Endothelial cell of umbilical vein (primary cell): ENCODE results near the gene LIPI. TPM values are rescaled to one million over a fixed set of nuclear protein-coding genes. Genes with fewer than 3 reads are reported as not detected.

Experiments used
- BruUV-seq: library from RNA; stranded (reverse); fragments of 400-500 nt; replicated peaks from 2 replicates; lab custom pipeline; 2021; lab: Mats Ljungman, UMichigan
- CTCF ChIA-PET: fragments of 300-600, 350-600 bp; sonication (Branson Sonifier 250); formaldehyde crosslinking; loops from one replicate; lab custom pipeline; 2021; ENCODE audit warnings: antibody characterized with exemption, inconsistent platforms; lab: Charles Lee
- POLR2A ChIA-PET: fragments of 300-600, 350-600 bp; sonication (Branson Sonifier 250); formaldehyde crosslinking; loops from one replicate; lab custom pipeline; 2021; ENCODE audit warnings: antibody characterized with exemption, inconsistent platforms; lab: Charles Lee
- DNase-seq: peaks from one replicate; pipeline ENCODE4 v3.0.0-alpha.2; 2011; ENCODE audit warnings: low read depth, low spot score
- FAIRE-seq: peaks from 2 replicates; lab custom pipeline; 2011; peaks lifted over from hg19 to GRCh38; lab: Jason Lieb, UNC
- H2AFZ ChIP-seq: 2 replicates; pipeline ENCODE4 v1.6.0; 2012; ENCODE audit warnings: low read depth, low read length, control low read depth, inconsistent platforms
- H3K27ac ChIP-seq: 2 replicates; pipeline ENCODE4 v1.5.1; 2011; ENCODE audit warnings: low read depth, mild to moderate bottlenecking, control low read depth, low read length, moderate library complexity; ENCODE audit not compliant: insufficient read depth
- H3K27me3 ChIP-seq, 2 experiments: 2 replicates each; pipeline versions ENCODE4 v1.6.0 to v1.6.1; 2011; ENCODE audit warnings: low read length in 2 of 2, mixed read lengths in 1 of 2; ENCODE audit not compliant: control insufficient read depth in 2 of 2, insufficient read depth in 2 of 2
- H3K36me3 ChIP-seq, 2 experiments: 2 replicates in 1 of 2; 3 replicates in 1 of 2; pipeline ENCODE4 v1.5.1; 2011; ENCODE audit warnings: low read length in 2 of 2, mild to moderate bottlenecking in 1 of 2, moderate library complexity in 1 of 2; ENCODE audit not compliant: control insufficient read depth in 2 of 2, insufficient read depth in 2 of 2; ENCODE audit errors: extremely low read depth in 1 of 2
- H3K4me1 ChIP-seq: 3 replicates; pipeline ENCODE4 v1.5.1; 2011; ENCODE audit warnings: mild to moderate bottlenecking, low read length; ENCODE audit not compliant: control insufficient read depth, insufficient read depth; ENCODE audit errors: extremely low read depth
- H3K4me2 ChIP-seq: 2 replicates; pipeline ENCODE4 v1.6.1; 2011; ENCODE audit warnings: low read length, control low read depth, mixed read lengths; ENCODE audit not compliant: insufficient read depth
- H3K4me3 ChIP-seq, 3 experiments: fragments of 200-600 bp in 1 of 3; sonication (generic), shearing (Covaris generic) in 1 of 3; replicated peaks in 1 of 3; 2 replicates each; pipeline ENCODE4 v1.5.1; 2011 to 2016; ENCODE audit warnings: control low read depth in 3 of 3, low read length in 3 of 3, mild to moderate bottlenecking in 2 of 3, inconsistent platforms in 1 of 3, low read depth in 1 of 3, moderate library complexity in 1 of 3; ENCODE audit not compliant: insufficient read depth in 1 of 3
- H3K79me2 ChIP-seq: 2 replicates; pipeline ENCODE4 v1.6.0; 2012; ENCODE audit warnings: low read length, inconsistent platforms; ENCODE audit not compliant: control insufficient read depth, insufficient read depth
- H3K9ac ChIP-seq: replicated peaks from 2 replicates; pipeline ENCODE3; 2011; ENCODE audit warnings: low read length, control low read depth; ENCODE audit not compliant: insufficient read depth; ENCODE audit errors: extremely low read depth
- H3K9me1 ChIP-seq: replicated peaks from 3 replicates; pipeline ENCODE4 v1.6.0; 2011; ENCODE audit warnings: mild to moderate bottlenecking, low read length; ENCODE audit not compliant: control insufficient read depth, insufficient read depth; ENCODE audit errors: extremely low read depth
- H3K9me3 ChIP-seq: replicated peaks from 2 replicates; pipeline ENCODE4 v1.5.1; 2012; ENCODE audit warnings: low read length, inconsistent platforms; ENCODE audit not compliant: control insufficient read depth, insufficient read depth
- H4K20me1 ChIP-seq: replicated peaks from 2 replicates; pipeline ENCODE3; 2011; ENCODE audit warnings: mild to moderate bottlenecking, low read length; ENCODE audit not compliant: control insufficient read depth, insufficient read depth; ENCODE audit errors: extremely low read depth
- CTCF ChIP-seq, 2 donors: IDR thresholded peaks; 1 replicate in 1 of 2; 2 replicates in 1 of 2; pipeline ENCODE4 v1.5.1; 2011; ENCODE audit warnings: low read length in 2 of 2, mild to moderate bottlenecking in 2 of 2, moderate library complexity in 2 of 2, control low read depth in 1 of 2, inconsistent platforms in 1 of 2, low read depth in 1 of 2; ENCODE audit not compliant: insufficient read depth in 1 of 2; ENCODE audit errors: extremely low read depth in 1 of 2
- EZH2 ChIP-seq: IDR thresholded peaks from 2 replicates; pipeline ENCODE4 v1.6.1; 2012; ENCODE audit warnings: borderline replicate concordance, low read depth, mild to moderate bottlenecking, moderate library complexity, low read length, inconsistent platforms; ENCODE audit not compliant: severe bottlenecking
- FOS ChIP-seq: IDR thresholded peaks from 2 replicates; pipeline ENCODE4 v1.6.1; 2011; ENCODE audit warnings: mild to moderate bottlenecking, low read length, moderate library complexity, borderline replicate concordance; ENCODE audit not compliant: insufficient read depth
- GATA2 ChIP-seq: IDR thresholded peaks from 2 replicates; pipeline ENCODE4 v1.7.0; 2011; ENCODE audit warnings: low read depth, mild to moderate bottlenecking, moderate library complexity, mixed read lengths, low read length; ENCODE audit not compliant: insufficient read length, insufficient read depth
- JUN ChIP-seq: IDR thresholded peaks from 2 replicates; pipeline ENCODE4 v1.6.1; 2011; ENCODE audit warnings: borderline replicate concordance, low read depth; ENCODE audit not compliant: insufficient read length, insufficient read depth
- MYC ChIP-seq: IDR thresholded peaks from one replicate; pipeline ENCODE4 v1.6.1; 2011; ENCODE audit warnings: mild to moderate bottlenecking, low read depth, low read length
- POLR2A ChIP-seq: IDR thresholded peaks from 2 replicates; pipeline ENCODE4 v1.6.1; 2012; ENCODE audit warnings: low read depth, mild to moderate bottlenecking, control low read depth, low read length
- POLR2AphosphoS5 ChIP-seq: IDR thresholded peaks from 2 replicates; pipeline ENCODE4 v1.6.1; 2012; ENCODE audit warnings: low read depth, mild to moderate bottlenecking, control low read depth, low read length, moderate library complexity; ENCODE audit not compliant: insufficient read depth
- dilution Hi-C: fragments of 300-500 bp; cut with MboI; formaldehyde crosslinking; loops from one replicate; pipeline ENCODE4 v1.15.0; 2019; ENCODE audit warnings: low sequenced_read_pairs; ENCODE audit not compliant: extremely low pct_ligation_motif_present
- intact Hi-C: fragments of 100-400 bp; cut with micrococcal nuclease; formaldehyde crosslinking; loops from one replicate; pipeline ENCODE4 v1.10.0; 2022
- polyA plus RNA-seq, 4 experiments: library from polyadenylated mRNA; depleted of rRNA in 3 of 4; stranded (reverse) in 3 of 4; unstranded in 1 of 4; fragments of >200 nt; gene quantifications; 2 replicates each; pipeline versions ENCODE4 v1.2.1 to v1.2.3, GENCODE V29; 2011 to 2012; ENCODE audit warnings: missing spikeins in 1 of 4
- total RNA-seq: library from RNA; stranded (reverse); gene quantifications from 2 replicates; pipeline ENCODE4 v1.2.3, GENCODE V29; 2021
- TF ChIP-seq, protein P1 (sequence below): IDR thresholded peaks from 2 replicates; pipeline ENCODE4 v1.6.1; 2011; ENCODE audit not compliant: insufficient read depth, insufficient read length

The LIPI gene
- total and polyA plus RNA-seq, 2 donors (not counting 3 experiments of a cell fraction or from before 2014, with no cell fraction given) = not detected

- no peaks in the 10 kb centered on the region for H3K36me3 ChIP-seq
- ChIA-PET CTCF (no interaction called here), POLR2A (no interaction called here)
- no peak overlapping the region for H3K4me2 ChIP-seq
- intact Hi-C loops (no loop called here), dilution Hi-C loops (no loop called here)
- H3K27me3 ChIP-seq = no peaks in the 10 kb centered on the region
- TF ChIP-seq FOS = no peak
- TF ChIP-seq POLR2AphosphoS5 = no peak
- TF ChIP-seq POLR2A = no peak
- no peak for TF ChIP-seq EZH2
- no peak for TF ChIP-seq GATA2
- TF ChIP-seq MYC = no peak
- TF ChIP-seq CTCF (IDR thresholded peaks at IDR 0.05; ENCODE audit: extremely low read depth in 1 of 2, insufficient read depth in 1 of 2, low read depth in 1 of 2, low read length in 2 of 2) = no peak
- no peak for TF ChIP-seq JUN
- TF ChIP-seq, protein P1, sequence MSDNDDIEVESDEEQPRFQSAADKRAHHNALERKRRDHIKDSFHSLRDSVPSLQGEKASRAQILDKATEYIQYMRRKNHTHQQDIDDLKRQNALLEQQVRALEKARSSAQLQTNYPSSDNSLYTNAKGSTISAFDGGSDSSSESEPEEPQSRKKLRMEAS = no peak
- no peak for DNase-seq
- H3K9me1 ChIP-seq = no peaks in the 10 kb centered on the region
- H3K79me2 ChIP-seq = no peaks in the 10 kb centered on the region
- no peak overlapping the region for H3K27ac ChIP-seq
- no peaks in the 10 kb centered on the region for H3K9me3 ChIP-seq
- H3K9ac ChIP-seq = no peak overlapping the region
- no TSS peak for BruUV-seq
- H3K4me1 ChIP-seq = no peaks in the 10 kb centered on the region
- no peak for FAIRE-seq
- H4K20me1 ChIP-seq = no peaks in the 10 kb centered on the region
- H3K4me3 ChIP-seq = no peak overlapping the region
- H2AFZ ChIP-seq = no peak overlapping the region
Observed at GRCh38 chr21:14070049-14070893, 140.5 kb downstream of the LIPI start.
